Testis (tissue), 3 donors: ENCODE data around the gene KLHL3. TPM values are rescaled to one million over a fixed set of nuclear protein-coding genes. Genes with fewer than 3 reads are reported as not detected.

Experiments used
- DNase-seq: peaks from one replicate; pipeline ENCODE4 v3.0.0-alpha.2; 2019
- H3K27ac ChIP-seq, 2 donors: fragments of 200-600 bp; sonication (generic); one replicate each; pipeline ENCODE4 v1.5.1; 2019
- H3K27me3 ChIP-seq: fragments of 200-600 bp; sonication (generic); one replicate; pipeline ENCODE4 v1.5.1; 2019
- H3K36me3 ChIP-seq: fragments of 200-600 bp; sonication (generic); one replicate; pipeline ENCODE4 v1.5.1; 2017; ENCODE audit warnings: low read depth; ENCODE audit errors: missing control alignments
- H3K4me1 ChIP-seq: fragments of 200-600 bp; sonication (generic); one replicate; pipeline ENCODE4 v1.5.1; 2019
- H3K4me3 ChIP-seq, 2 donors: fragments of 200-600 bp; sonication (generic); one replicate each; pipeline ENCODE4 v1.5.1; 2017 to 2019
- H3K9me3 ChIP-seq: fragments of 200-600 bp; sonication (generic); one replicate; pipeline ENCODE4 v1.5.1; 2017
- POLR2A ChIP-seq: fragments of 450-650 bp; IDR thresholded peaks from one replicate; pipeline ENCODE4 v1.6.1; 2017; ENCODE audit warnings: antibody characterized with exemption, mild to moderate bottlenecking, moderate library complexity
- WGBS, 2 donors: methylation state at CpG; one replicate each; pipeline ENCODE4 v1.1.5; 2018; 5-methylcytosine and 5-hydroxymethylcytosine counted together
- intact Hi-C: fragments of 100-400 bp; cut with DNase I; formaldehyde crosslinking; loops from one replicate; pipeline ENCODE4 v1.15.1; 2023; ENCODE audit warnings: low total_unique reads
- polyA plus RNA-seq: library from polyadenylated mRNA; stranded (reverse); fragments of 350-450 nt; fragmentation: Illumina TruSeq; extraction: RNeasy Lipid Tissue Mini Kit (QIAGEN cat#74804); gene quantifications from one replicate; pipeline ENCODE4 v1.2.3, GENCODE V29; 2014; ENCODE audit warnings: low read depth, low replicate concordance; ENCODE audit not compliant: insufficient read depth
- total RNA-seq, 2 donors: library from RNA; depleted of rRNA; stranded (reverse); fragments of >200 nt; gene quantifications; one replicate each; pipeline ENCODE4 v1.2.3, GENCODE V29; 2016
- TF ChIP-seq, protein P1 (sequence below), 3 experiments: fragments of 450-650 bp in 2 of 3; fragments of 200-600 bp in 1 of 3; sonication (generic) in 1 of 3; IDR thresholded peaks; one replicate each; pipeline ENCODE4 v1.5.1; 2016 to 2019; ENCODE audit warnings: antibody characterized with exemption in 3 of 3, mild to moderate bottlenecking in 2 of 3, moderate library complexity in 1 of 3

The KLHL3 gene
- total and polyA plus RNA-seq, 3 donors from 2014 or later, result 13.7 to 35.0 (median 26.2) TPM

GRCh38 chr5:137753691-137754187 is 17.9 kb upstream of the KLHL3 start:
- TF ChIP-seq POLR2A, result no peak
- TF ChIP-seq, protein P1, sequence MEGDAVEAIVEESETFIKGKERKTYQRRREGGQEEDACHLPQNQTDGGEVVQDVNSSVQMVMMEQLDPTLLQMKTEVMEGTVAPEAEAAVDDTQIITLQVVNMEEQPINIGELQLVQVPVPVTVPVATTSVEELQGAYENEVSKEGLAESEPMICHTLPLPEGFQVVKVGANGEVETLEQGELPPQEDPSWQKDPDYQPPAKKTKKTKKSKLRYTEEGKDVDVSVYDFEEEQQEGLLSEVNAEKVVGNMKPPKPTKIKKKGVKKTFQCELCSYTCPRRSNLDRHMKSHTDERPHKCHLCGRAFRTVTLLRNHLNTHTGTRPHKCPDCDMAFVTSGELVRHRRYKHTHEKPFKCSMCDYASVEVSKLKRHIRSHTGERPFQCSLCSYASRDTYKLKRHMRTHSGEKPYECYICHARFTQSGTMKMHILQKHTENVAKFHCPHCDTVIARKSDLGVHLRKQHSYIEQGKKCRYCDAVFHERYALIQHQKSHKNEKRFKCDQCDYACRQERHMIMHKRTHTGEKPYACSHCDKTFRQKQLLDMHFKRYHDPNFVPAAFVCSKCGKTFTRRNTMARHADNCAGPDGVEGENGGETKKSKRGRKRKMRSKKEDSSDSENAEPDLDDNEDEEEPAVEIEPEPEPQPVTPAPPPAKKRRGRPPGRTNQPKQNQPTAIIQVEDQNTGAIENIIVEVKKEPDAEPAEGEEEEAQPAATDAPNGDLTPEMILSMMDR (IDR thresholded peaks at IDR 0.05), result no peak
- Histone ChIP-seq H3K27ac (peak overlapping the region; percentile 100), H3K27me3 (no peaks in the 10 kb centered on the region), H3K4me1 (peaks cover 12% of the 10 kb centered on the region), H3K4me3 (peak overlapping the region; percentile 93 to 96), H3K9me3 (no peaks in the 10 kb centered on the region), H3K36me3 (no peaks in the 10 kb centered on the region)
- peak; percentile 62 for DNase-seq
- intact Hi-C loops, result no loop called here
- 0% methylated on average over 19 to 43 of the region's 45 CpGs for WGBS, 2 donors

DNA sequence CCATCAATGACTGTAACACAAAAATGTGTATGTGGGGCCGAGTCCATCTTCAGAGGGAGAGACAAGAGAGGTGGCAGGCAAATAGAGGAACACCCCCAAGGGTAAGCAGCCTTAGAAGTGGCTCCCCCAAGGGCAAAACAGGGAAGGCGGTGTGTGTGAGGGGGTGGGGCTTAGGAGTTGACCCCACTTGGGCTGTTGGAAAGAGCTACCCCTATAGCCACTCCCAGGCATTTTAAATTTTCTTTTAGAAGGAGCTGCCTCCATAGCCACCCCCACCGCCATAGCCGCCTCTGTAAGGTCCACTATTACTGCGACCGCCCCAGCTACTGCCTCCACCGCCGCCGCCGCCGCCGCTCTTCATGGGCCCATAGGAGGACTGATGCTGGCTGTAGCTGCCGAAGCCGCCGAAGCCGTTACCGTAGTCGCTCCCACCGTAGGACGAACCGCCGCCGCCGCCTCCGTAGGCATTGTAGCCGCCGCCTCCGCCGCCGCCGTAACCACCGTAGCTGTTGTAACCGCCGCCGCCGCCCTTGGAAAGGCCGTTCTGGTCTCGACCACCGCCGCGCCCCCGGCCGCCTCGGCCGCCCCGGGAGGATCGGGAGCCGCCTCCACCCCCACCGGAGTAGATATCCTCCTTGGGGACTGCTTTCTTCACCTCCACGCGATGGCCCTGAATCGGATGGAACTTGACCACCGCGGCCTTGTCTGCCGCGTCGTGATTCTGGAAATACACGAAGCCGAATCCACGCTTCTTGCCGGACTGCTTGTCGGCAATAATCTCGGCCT is 17.2 kb upstream of the KLHL3 start:
- DNase-seq, result peak; percentile 44
- intact Hi-C loops, result no loop called here
- no peaks in the 10 kb centered on the region for H3K9me3 ChIP-seq
- H3K36me3 ChIP-seq, result no peaks in the 10 kb centered on the region
- TF ChIP-seq, protein P1 (IDR thresholded peaks at IDR 0.05), result no peak
- no peak for TF ChIP-seq POLR2A
- no peaks in the 10 kb centered on the region for H3K27me3 ChIP-seq
- peak overlapping the region; percentile 93 to 96 for H3K4me3 ChIP-seq
- peak overlapping the region; percentile 100 for H3K27ac ChIP-seq
- WGBS, 2 donors, result 1% methylated on average over 4 to 60 of the region's 63 CpGs
- H3K4me1 ChIP-seq, result peaks cover 12% of the 10 kb centered on the region

DNA sequence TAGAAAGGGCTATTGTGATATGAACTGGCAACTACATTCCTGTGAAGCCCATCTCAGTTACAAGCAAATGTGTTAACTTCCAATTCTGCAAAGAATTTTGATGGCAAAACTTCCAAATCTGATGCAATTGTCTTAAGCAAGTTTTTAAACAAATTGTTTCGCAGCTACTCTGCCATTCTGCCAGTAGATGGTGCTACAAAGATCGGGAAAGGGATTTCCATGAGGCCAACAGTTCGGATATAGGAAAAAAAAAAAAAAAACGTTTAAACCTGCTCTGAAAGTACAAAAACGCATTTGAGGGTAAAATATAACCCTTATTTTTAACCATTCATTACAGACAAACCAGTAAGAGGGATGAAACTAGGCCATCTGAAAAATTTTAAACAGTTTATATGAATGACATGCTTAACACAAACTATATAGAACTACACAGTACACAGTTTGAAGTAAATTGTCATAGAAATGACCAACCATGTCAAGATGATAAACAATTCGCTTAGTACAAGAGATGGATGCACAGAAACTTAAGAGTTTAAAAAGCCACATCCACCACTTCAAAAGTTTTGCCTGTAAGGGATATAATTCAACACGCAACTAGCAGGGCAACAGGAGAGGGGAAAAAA is 16.1 kb upstream of the KLHL3 start:
- intact Hi-C loops, result no loop called here
- no peaks in the 10 kb centered on the region for H3K36me3 ChIP-seq
- 1 to 2% methylated on average over 7 of the region's 7 CpGs for WGBS, 2 donors
- no peak for TF ChIP-seq POLR2A
- TF ChIP-seq, protein P1 (IDR thresholded peaks at IDR 0.05), result peak in 2 of 3 experiments; percentile 52 to 77
- H3K4me1 ChIP-seq, result peaks cover 12% of the 10 kb centered on the region
- H3K27ac ChIP-seq, result peak overlapping the region; percentile 100
- no peaks in the 10 kb centered on the region for H3K27me3 ChIP-seq
- peak; percentile 38 for DNase-seq
- H3K4me3 ChIP-seq, result peak overlapping the region; percentile 93 to 96
- no peaks in the 10 kb centered on the region for H3K9me3 ChIP-seq

DNA sequence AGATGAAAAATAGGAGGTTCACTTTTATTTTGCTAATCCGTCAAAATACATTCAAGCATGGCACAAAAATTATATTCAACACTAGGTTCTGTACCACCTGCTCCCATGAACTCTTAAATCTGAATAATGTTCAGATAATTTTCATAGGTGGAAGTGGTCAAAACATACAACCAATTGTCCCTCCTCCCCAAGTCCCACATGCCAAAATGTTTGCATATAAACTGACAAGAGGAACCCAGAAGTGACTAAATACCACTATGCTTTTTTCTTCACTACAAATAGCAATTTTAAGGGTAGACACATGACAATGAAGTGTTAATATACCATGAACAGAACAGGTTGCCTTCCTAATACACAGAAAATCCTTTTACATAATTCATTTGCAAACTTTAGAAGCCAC is 14.5 kb upstream of the KLHL3 start:
- H3K4me1 ChIP-seq, result peaks cover 12% of the 10 kb centered on the region
- 51 to 64% methylated on average over 1 of the region's 1 CpG for WGBS, 2 donors
- H3K36me3 ChIP-seq, result no peaks in the 10 kb centered on the region
- no peak overlapping the region for H3K4me3 ChIP-seq
- DNase-seq, result no peak
- TF ChIP-seq POLR2A, result no peak
- TF ChIP-seq, protein P1 (IDR thresholded peaks at IDR 0.05), result no peak
- intact Hi-C loops, result no loop called here
- no peaks in the 10 kb centered on the region for H3K9me3 ChIP-seq
- H3K27ac ChIP-seq, result no peak overlapping the region
- H3K27me3 ChIP-seq, result no peaks in the 10 kb centered on the region
